Right lung (tissue), 10 donors: Measurements from ENCODE around the gene DCAF8. TPM values are rescaled to one million over a fixed set of nuclear protein-coding genes. Genes with fewer than 3 reads are reported as not detected.
A peak's percentile ranks its signal among the peaks of the same experiment; 100 is the strongest.
"Not testable (repeated sequence)": the region's sequence is repeated elsewhere in the genome, so short reads cannot be mapped to it uniquely, and the experiment has no call there.

Experiments used
- DNase-seq, 2 donors: peaks; one replicate each; pipeline ENCODE4 v3.0.0-alpha.2; 2013
- long read RNA-seq, 8 donors: transcript quantifications; one replicate each; lab custom pipeline, GENCODE V29; 2026
- polyA plus RNA-seq, 5 donors: library from polyadenylated mRNA; unstranded; fragments of 120-200 nt; gene quantifications; one replicate each; pipeline versions ENCODE4 v1.2.1 to v1.2.3, GENCODE V29; 2013; ENCODE audit warnings: inconsistent platforms in 1 of 5, low replicate concordance in 1 of 5; ENCODE audit not compliant: insufficient read length in 5 of 5, insufficient read depth in 1 of 5

DCAF8 gene
- polyA plus RNA-seq, result 100 to 1,000 TPM; 159 to 252 (median 210) TPM
- long read RNA-seq, donor 1, full-length matches to known transcripts, result 25 of 30 reads
- long read RNA-seq, donor 1, partial matches to known transcripts, result 5 of 30 reads
- long read RNA-seq, donor 1, other reads (novel, unspliced or antisense), result 0 of 30 reads
- long read RNA-seq, donor 2, full-length matches to known transcripts, result 13 of 22 reads
- long read RNA-seq, donor 2, partial matches to known transcripts, result 9 of 22 reads
- long read RNA-seq, donor 2, other reads (novel, unspliced or antisense), result 0 of 22 reads
- long read RNA-seq, donor 3, full-length matches to known transcripts, result 23 of 28 reads
- long read RNA-seq, donor 3, partial matches to known transcripts, result 5 of 28 reads
- long read RNA-seq, donor 3, other reads (novel, unspliced or antisense), result 0 of 28 reads
- long read RNA-seq, donor 4, transcript DCAF8-212 (3 exons, 945 nt), result major isoform, 6 of 8 reads
- long read RNA-seq, donor 4, partial matches to known transcripts, result 0 of 8 reads
- long read RNA-seq, donor 4, other reads (novel, unspliced or antisense), result 0 of 8 reads
- long read RNA-seq, donor 5, full-length matches to known transcripts, result 27 of 42 reads
- long read RNA-seq, donor 5, partial matches to known transcripts, result 15 of 42 reads
- long read RNA-seq, donor 5, other reads (novel, unspliced or antisense), result 0 of 42 reads
- long read RNA-seq, donor 6, full-length matches to known transcripts, result 23 of 23 reads
- long read RNA-seq, donor 6, partial matches to known transcripts, result 0 of 23 reads
- long read RNA-seq, donor 6, other reads (novel, unspliced or antisense), result 0 of 23 reads
- long read RNA-seq, donor 7, full-length matches to known transcripts, result 27 of 32 reads
- long read RNA-seq, donor 7, partial matches to known transcripts, result 5 of 32 reads
- long read RNA-seq, donor 7, other reads (novel, unspliced or antisense), result 0 of 32 reads
- long read RNA-seq, donor 8, transcript DCAF8-212 (3 exons, 945 nt), result major isoform, 7 of 11 reads
- long read RNA-seq, donor 8, partial matches to known transcripts, result 0 of 11 reads
- long read RNA-seq, donor 8, other reads (novel, unspliced or antisense), result 0 of 11 reads

DNA sequence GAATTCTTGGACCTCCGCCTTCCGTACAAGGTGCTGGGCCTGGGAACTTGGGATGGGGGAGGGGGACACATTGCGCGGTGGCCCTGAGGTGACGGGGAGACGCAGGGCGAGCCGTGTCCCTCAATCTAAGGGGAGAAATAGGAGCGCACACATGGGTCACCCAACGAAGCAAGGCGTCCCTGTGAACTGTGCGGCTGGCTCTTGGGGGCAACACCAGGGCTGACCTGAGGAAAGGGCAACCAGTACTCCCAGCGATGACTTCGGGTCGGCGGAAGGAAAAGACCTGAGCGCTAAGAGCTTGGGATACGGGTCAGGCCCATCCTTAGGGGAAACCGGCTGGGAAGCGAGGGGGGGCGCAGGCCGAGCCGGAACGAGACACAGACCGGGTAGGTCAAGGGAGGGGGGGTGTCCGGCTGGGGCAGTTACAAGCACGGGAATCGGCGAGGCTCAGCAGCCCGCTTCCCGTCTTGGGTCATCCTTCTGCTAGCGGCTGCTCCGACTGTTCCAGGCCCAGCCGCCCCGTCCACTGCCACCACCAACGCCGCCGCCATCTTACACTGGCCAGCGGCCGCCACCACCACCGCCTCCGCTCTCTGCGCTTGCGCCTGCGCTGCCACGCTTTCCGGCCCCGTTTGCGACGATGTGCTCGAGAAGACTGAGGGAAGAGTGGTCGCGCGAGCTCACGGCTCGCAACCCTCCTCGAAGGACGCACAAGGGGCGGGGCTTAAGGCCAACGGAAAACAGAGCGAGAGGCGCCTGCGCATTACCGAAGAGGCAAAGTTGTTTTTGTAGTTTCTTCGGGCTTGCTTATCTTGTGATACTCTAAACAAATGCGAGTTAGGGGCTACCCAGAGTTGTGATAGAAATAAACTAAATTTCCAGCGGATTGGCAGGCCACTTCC is at the start of gene DCAF8:
Gene DCAF8, minus strand, starts transcription at position 657 of the 902 bp plus-strand sequence. CDS start 18,541 bp downstream, outside the sequence.
- DNase-seq, result peak; percentile 97 to 98

DNA sequence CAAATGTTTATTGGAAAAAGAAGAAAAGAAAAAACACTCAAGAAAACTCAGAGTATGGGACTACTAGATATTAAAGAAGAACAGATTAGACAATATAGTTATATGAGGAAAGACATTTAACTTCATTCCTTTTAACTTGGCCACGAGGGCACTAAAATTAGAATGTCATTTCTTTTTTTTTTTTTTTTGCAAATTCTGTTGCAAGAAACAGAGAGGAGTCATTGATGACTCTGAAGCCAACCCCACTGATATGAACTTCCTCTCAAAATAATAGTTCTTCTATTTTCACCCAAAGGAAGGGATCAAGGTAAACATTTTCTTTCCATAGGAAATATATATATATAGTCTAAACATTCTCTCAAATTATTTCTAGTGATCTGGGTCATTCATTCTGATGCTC is 47.2 kb upstream of the DCAF8 start:
- no peak for DNase-seq

- DNase-seq, result no peak
Observed at GRCh38 chr1:160309185-160309557, 46.8 kb upstream of the DCAF8 start.

- DNase-seq, result no peak
Observed at GRCh38 chr1:160308451-160309184, 46.3 kb upstream of the DCAF8 start.

DNA sequence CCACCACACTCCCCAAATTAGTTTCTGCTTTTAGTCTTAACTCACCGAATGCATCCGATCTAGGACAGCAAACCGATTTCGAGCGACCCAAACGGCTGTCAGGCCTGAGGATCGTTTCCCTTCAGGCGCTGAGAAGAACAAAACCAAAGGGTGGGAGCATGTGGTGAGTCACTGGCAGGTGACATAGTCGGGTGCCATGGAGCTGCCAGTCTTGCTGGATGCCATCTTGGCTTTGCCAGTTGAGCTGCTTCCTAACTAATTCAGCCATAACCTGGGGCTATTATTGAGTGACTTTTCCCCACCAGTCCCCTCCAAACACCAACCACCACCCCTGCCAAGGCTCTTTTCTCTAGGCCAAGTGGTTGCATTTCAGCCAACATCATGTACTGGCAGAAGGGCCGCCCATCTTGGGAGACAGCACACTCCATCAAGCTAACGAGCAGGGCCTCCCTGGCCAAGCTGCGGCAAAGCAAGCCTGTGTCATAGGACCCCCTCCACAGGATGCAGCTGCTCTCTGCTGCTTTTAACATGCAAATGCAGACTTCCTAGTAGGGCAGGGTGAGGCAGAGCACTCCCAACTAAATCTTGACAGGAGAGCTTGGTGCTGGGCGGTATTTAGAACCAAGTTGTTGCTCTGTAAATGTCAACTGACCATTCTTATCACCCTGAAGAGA is 44.9 kb upstream of the DCAF8 start:
- DNase-seq, result no peak

GRCh38 chr1:160300173-160300572 is 37.8 kb upstream of the DCAF8 start:
- DNase-seq, result no peak

- DNase-seq, result no peak
Observed at GRCh38 chr1:160296036-160296435, 33.7 kb upstream of the DCAF8 start.

- DNase-seq, result no peak
Observed at GRCh38 chr1:160293020-160293968, 30.9 kb upstream of the DCAF8 start.

DNA sequence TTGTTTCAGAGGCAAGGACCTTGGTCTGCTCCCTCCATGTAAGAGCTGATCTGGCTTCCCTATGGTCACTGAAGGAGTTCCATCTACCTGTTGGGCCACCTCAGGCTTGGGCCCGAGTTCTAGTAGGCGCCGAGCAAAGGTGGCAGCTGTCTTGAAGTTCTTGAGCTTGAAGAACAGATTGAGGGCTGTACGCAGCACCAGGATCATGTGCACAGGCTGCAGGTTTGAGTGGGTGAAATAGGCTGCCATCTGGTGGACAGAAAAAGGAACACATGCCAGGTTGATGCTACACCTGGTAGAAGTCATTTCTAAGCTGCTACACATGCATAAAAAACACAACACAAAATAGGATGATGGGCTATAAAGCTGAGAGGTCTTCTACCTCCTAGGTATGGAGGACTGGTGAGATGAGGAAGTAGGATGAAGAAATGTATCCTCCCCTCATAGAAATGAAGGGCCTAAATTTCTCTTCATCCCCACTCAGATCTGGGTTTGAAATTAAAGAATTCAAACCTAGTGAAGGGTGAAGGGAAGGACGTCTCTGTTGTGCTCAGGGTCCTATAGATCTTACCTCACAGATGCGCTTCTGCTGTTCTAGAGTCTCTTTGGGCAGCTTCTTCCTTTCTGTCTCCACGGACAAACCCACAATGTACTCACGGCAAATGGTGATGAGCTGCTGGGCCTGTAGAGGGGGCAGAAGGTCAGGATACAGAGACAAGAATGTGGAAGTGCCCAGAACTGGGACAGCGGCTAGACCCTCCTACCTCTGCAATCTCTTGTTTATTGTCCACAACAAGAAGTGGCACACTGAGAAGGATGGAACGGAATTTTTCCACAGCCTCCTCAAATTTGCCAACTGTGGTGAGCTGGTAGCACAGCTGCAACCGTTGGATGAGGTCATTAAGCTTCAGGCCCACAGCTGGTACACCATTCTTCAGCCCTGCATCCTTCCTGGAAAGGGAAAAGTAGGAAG is 29.2 kb upstream of the DCAF8 start:
- DNase-seq, result peak; percentile 28 to 50

- not testable (repeated sequence) for DNase-seq
Observed at GRCh38 chr1:160287769-160288168, 25.4 kb upstream of the DCAF8 start.

DNA sequence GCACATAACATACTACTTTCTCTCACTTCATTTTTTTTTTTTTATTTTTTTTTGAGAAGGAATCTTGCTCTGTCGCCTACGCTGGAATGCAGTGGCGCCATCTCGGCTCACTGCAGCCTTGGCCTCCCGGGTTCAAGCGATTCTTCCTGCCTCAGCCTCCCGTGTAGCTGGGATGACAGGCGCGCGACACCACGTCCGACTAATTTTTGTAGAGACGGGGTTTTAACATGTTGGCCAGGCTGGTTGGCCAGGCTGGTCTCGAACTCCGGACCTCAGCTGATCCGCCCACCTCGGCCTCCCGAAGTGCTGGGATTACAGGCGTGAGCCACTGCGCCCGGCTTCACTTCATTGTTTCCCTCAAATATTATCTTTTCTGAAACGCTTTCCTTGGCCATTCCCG is 23.2 kb upstream of the DCAF8 start:
- DNase-seq, result no peak

GRCh38 chr1:160284782-160285344 is 22.5 kb upstream of the DCAF8 start, which contains the start of gene PEX19:
PEX19 (minus strand) TSS chr1:160285133; CDS start chr1:160285124, 9 bp downstream.
- peak; percentile 88 to 90 for DNase-seq

DNA sequence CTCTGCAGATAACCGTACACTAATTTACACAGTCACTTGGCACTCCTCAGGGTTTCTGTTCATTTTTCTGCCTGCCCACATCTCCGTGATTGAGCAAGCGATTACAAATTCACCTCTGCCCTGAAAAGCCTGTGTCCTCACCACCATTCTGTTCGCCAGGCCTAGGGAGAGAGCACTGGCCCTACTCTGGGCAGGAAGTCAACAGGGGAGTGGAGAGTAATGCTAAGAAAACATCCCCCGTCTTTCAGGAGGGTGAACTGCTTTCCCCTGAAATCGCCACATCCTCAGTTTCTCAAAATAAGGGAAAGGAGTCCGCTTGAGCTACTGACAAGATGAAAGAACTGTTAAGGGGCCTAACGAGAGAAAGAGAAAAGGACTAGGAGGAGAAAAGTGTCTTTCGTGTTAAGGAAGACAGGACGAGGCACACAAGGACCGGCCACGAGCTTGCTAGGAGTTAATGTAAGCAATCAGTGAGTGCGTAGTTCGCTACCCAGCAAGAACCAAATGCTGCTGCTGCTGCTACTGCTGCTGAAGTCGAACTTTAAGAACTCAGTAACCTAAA is 22.0 kb upstream of the DCAF8 start:
- peak in 1 of 2 donors; percentile 18 for DNase-seq

- no peak for DNase-seq
Observed at GRCh38 chr1:160282807-160283206, 20.5 kb upstream of the DCAF8 start.

- no peak for DNase-seq
Observed at GRCh38 chr1:160277987-160278386, 15.6 kb upstream of the DCAF8 start.

GRCh38 chr1:160277330-160277729 is 15.0 kb upstream of the DCAF8 start:
- DNase-seq, result no peak
